MM.1S (cell line): ENCODE results near the gene ERCC2.

ENCODE experiments used
- EZH2 ChIP-seq: fragments of 300-600 bp; sonication (generic); optimal IDR thresholded peaks from 2 replicates; pipeline ENCODE3; 2017; ENCODE audit warnings: low read depth, mild to moderate bottlenecking, antibody characterized with exemption, low read length, mixed read lengths
- EZH2phosphoT487 ChIP-seq: fragments of 300-600 bp; sonication (generic); IDR thresholded peaks from 2 replicates; pipeline ENCODE4 v1.6.1; 2018; ENCODE audit warnings: antibody characterized with exemption, low read length
- TF ChIP-seq, protein P1 (sequence below): fragments of 300-600 bp; sonication (generic); IDR thresholded peaks from 2 replicates; pipeline ENCODE4 v1.5.1; 2016; ENCODE audit warnings: antibody characterized with exemption, low read length, mixed read lengths

DNA sequence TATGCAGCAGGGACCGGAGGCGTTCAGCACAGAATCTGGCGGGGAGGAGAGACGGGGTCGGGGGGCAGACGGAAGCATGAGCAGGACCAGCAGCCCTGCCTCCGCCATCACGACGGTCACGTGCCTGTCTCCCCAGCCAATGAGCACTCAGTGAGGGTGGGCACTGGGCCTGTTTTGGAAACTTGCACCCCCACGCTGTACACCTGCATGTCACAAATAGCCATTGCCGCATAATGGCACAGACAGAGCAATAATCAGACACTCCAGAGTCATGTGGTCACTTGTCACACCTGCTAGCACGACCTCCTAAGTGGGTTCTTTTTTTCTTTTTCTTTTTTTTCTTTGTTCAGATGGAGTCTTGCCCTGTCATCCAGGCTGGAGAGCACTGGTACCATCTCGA is 8.8 kb downstream of the ERCC2 start:
- TF ChIP-seq, protein P1, sequence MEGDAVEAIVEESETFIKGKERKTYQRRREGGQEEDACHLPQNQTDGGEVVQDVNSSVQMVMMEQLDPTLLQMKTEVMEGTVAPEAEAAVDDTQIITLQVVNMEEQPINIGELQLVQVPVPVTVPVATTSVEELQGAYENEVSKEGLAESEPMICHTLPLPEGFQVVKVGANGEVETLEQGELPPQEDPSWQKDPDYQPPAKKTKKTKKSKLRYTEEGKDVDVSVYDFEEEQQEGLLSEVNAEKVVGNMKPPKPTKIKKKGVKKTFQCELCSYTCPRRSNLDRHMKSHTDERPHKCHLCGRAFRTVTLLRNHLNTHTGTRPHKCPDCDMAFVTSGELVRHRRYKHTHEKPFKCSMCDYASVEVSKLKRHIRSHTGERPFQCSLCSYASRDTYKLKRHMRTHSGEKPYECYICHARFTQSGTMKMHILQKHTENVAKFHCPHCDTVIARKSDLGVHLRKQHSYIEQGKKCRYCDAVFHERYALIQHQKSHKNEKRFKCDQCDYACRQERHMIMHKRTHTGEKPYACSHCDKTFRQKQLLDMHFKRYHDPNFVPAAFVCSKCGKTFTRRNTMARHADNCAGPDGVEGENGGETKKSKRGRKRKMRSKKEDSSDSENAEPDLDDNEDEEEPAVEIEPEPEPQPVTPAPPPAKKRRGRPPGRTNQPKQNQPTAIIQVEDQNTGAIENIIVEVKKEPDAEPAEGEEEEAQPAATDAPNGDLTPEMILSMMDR, result no peak
- TF ChIP-seq EZH2phosphoT487 (no peak), EZH2 (no peak)
